Natural killer cell (primary cell): ENCODE measurements around the gene AP3B1. TPM values are rescaled to one million over a fixed set of nuclear protein-coding genes. Genes with fewer than 3 reads are reported as not detected.
A peak's percentile ranks its signal among the peaks of the same experiment; 100 is the strongest.

Experiments used
- ATAC-seq, 3 donors: fragments of 150-1000 bp in 2 of 3; fragments of 200-7000 bp in 1 of 3; cut with Tn5 transposase; 1 replicate in 1 of 3; 2 replicates in 2 of 3; pipeline ENCODE4 v1.10.0; 2021; ENCODE audit warnings: mild to moderate bottlenecking in 2 of 3, moderate library complexity in 2 of 3
- DNase-seq, 2 donors: peaks; one replicate each; pipeline versions ENCODE4 v3.0.0 to v3.0.0-alpha.2; 2013 to 2021; ENCODE audit warnings: mixed read lengths in 1 of 2
- H3K27ac ChIP-seq: one replicate; pipeline ENCODE4 v1.5.1; 2013; ENCODE audit warnings: mild to moderate bottlenecking, low read length
- H3K27me3 ChIP-seq: one replicate; pipeline ENCODE4 v1.6.1; 2013; ENCODE audit warnings: low read length; ENCODE audit not compliant: control insufficient read depth, insufficient read depth
- H3K36me3 ChIP-seq: one replicate; pipeline ENCODE4 v1.6.1; 2013; ENCODE audit warnings: low read length; ENCODE audit not compliant: control insufficient read depth, insufficient read depth
- H3K4me1 ChIP-seq: one replicate; pipeline ENCODE4 v1.6.1; 2013; ENCODE audit warnings: low read length; ENCODE audit not compliant: control insufficient read depth, insufficient read depth
- H3K4me3 ChIP-seq: one replicate; pipeline ENCODE4 v1.5.1; 2013; ENCODE audit warnings: low read length
- H3K9me3 ChIP-seq: one replicate; pipeline ENCODE4 v1.6.1; 2013; ENCODE audit warnings: low read length; ENCODE audit not compliant: control insufficient read depth, insufficient read depth
- H3K27ac Mint-ChIP-seq, 2 donors: one replicate each; pipeline ENCODE4 v1.8.0; 2022; ENCODE audit warnings: mild to moderate bottlenecking in 2 of 2, mixed read lengths in 2 of 2, moderate library complexity in 1 of 2
- H3K27me3 Mint-ChIP-seq, 2 donors: one replicate each; pipeline ENCODE4 v1.8.0; 2022; ENCODE audit warnings: low read depth in 2 of 2, mixed read lengths in 2 of 2
- H3K36me3 Mint-ChIP-seq: one replicate; pipeline ENCODE4 v1.8.0; 2022; ENCODE audit warnings: mixed read lengths
- H3K4me1 Mint-ChIP-seq, 2 donors: one replicate each; pipeline ENCODE4 v1.8.0; 2022; ENCODE audit warnings: mixed read lengths in 2 of 2
- H3K4me3 Mint-ChIP-seq: one replicate; pipeline ENCODE4 v1.8.0; 2022; ENCODE audit warnings: mild to moderate bottlenecking, moderate library complexity, mixed read lengths
- H3K9me3 Mint-ChIP-seq, 2 donors: one replicate each; pipeline ENCODE4 v1.8.0; 2022; ENCODE audit warnings: mixed read lengths in 2 of 2
- WGBS: methylation state at CpG from one replicate; pipeline ENCODE4 v1.1.7; 2013; ENCODE audit warnings: missing lambda C conversion rate; ENCODE audit not compliant: insufficient coverage; 5-methylcytosine and 5-hydroxymethylcytosine counted together
- intact Hi-C: fragments of 100-400 bp; cut with micrococcal nuclease; formaldehyde crosslinking; loops from one replicate; pipeline ENCODE4 v1.14.2; 2022
- total RNA-seq, 4 donors: library from RNA; stranded (reverse); fragments of 120-200 nt in 1 of 4; gene quantifications; one replicate each; pipeline versions ENCODE4 v1.2.3 to v1.2.4, GENCODE V29; 2013 to 2022
- TF ChIP-seq, protein P1 (sequence below): fragments of 200-600 bp; IDR thresholded peaks from one replicate; pipeline ENCODE4 v1.8.0; 2022; ENCODE audit warnings: antibody characterized with exemption

The AP3B1 gene
- total RNA-seq, 3 donors from 2014 or later (not counting 1 experiment from before 2014, with no cell fraction given) = 48.5 to 58.2 (median 56.2) TPM

DNA sequence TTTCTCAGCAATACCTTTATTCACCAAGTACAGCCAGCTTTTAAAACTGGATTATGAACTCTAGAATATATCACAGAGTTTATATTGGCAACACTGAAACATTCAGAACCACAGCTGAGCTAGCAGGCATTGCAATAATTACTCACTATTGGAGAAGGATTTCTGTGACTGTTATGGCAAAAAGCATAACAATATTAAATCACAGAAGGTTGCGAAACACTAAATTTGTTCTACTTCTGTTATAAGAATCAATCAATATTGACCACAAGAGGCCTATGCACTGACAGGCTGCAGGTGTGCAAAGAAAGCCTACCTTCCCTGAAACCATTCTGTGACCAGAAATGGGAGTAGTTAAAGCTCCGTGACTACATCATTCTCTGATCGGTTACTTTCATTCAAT lies 59.2 kb downstream of the AP3B1 start:
- ATAC-seq = no peak
- H3K4me3 ChIP-seq = no peak overlapping the region
- H3K27ac ChIP-seq = no peak overlapping the region
- Mint-ChIP-seq H3K4me3 (no peak overlapping the region), H3K27ac (peak overlapping the region; percentile 19 to 29), H3K9me3 (no peaks in the 10 kb centered on the region), H3K36me3 (peaks cover 7% of the 10 kb centered on the region), H3K4me1 (peaks cover 27 to 37% of the 10 kb centered on the region in 2 donors), H3K27me3 (no peaks in the 10 kb centered on the region)
- intact Hi-C loops = no loop called here
- H3K27me3 ChIP-seq = no peaks in the 10 kb centered on the region
- no peaks in the 10 kb centered on the region for H3K9me3 ChIP-seq
- WGBS = 92% methylated on average over 3 of the region's 3 CpGs
- H3K4me1 ChIP-seq = no peaks in the 10 kb centered on the region
- DNase-seq = no peak
- TF ChIP-seq, protein P1, sequence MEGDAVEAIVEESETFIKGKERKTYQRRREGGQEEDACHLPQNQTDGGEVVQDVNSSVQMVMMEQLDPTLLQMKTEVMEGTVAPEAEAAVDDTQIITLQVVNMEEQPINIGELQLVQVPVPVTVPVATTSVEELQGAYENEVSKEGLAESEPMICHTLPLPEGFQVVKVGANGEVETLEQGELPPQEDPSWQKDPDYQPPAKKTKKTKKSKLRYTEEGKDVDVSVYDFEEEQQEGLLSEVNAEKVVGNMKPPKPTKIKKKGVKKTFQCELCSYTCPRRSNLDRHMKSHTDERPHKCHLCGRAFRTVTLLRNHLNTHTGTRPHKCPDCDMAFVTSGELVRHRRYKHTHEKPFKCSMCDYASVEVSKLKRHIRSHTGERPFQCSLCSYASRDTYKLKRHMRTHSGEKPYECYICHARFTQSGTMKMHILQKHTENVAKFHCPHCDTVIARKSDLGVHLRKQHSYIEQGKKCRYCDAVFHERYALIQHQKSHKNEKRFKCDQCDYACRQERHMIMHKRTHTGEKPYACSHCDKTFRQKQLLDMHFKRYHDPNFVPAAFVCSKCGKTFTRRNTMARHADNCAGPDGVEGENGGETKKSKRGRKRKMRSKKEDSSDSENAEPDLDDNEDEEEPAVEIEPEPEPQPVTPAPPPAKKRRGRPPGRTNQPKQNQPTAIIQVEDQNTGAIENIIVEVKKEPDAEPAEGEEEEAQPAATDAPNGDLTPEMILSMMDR = no peak
- no peaks in the 10 kb centered on the region for H3K36me3 ChIP-seq

DNA sequence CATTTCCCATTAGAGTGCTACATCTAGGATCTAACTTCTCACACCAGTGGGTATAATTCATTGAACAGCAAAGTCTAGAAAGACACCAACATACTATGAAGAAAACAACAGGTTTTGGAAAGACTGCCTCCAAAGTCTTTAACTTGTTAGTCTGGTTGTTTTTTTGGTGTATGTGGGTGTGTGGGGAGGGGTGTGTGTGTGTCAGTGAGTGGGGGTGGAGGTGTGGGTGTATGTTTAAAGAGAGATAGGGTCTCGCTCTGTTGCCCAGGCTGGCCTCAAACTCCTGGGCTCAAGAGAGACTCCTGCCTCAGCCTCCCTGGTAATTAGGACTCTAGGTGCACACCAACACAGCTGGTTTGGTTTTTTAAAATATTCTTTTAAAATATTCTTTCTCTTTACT lies 59.7 kb downstream of the AP3B1 start:
- H3K36me3 ChIP-seq = no peaks in the 10 kb centered on the region
- WGBS = 100% methylated on average over 1 of the region's 1 CpG
- H3K4me3 Mint-ChIP-seq = no peak overlapping the region
- DNase-seq = no peak
- no peaks in the 10 kb centered on the region for H3K9me3 ChIP-seq
- peak overlapping the region in 1 of 2 donors; percentile 29 for H3K27ac Mint-ChIP-seq
- H3K4me1 Mint-ChIP-seq = peaks cover 31 to 34% of the 10 kb centered on the region in 2 donors
- no peak overlapping the region for H3K4me3 ChIP-seq
- TF ChIP-seq, protein P1 = no peak
- no peaks in the 10 kb centered on the region for H3K9me3 Mint-ChIP-seq
- no peaks in the 10 kb centered on the region for H3K27me3 ChIP-seq
- ATAC-seq = no peak
- no peaks in the 10 kb centered on the region for H3K27me3 Mint-ChIP-seq
- intact Hi-C loops = no loop called here
- H3K4me1 ChIP-seq = no peaks in the 10 kb centered on the region
- no peak overlapping the region for H3K27ac ChIP-seq
- peaks cover 7% of the 10 kb centered on the region for H3K36me3 Mint-ChIP-seq

DNA sequence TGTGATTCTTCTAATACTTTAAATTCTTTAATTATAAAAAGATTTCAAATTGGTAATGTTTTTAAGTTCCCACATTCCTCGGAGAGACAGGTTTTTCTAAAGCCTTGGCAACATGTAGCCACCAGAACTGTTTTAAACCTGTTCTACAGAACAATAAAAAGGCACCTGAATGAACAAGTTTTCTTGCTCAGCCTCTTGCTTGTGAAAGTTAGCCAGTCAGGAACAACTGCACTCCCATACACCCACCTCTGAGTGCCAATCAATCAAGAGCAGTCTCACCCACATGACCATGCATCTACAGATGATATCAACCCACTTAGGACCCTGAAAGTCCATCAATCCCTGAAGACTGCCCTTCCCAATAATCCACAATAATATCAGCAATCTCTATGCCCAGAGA lies 62.3 kb downstream of the AP3B1 start:
- intact Hi-C loops = no loop called here
- Mint-ChIP-seq H3K36me3 (no peaks in the 10 kb centered on the region), H3K27ac (peak overlapping the region in 1 of 2 donors; percentile 47), H3K4me1 (peaks cover 33% of the 10 kb centered on the region in 2 donors), H3K4me3 (no peak overlapping the region), H3K27me3 (no peaks in the 10 kb centered on the region), H3K9me3 (no peaks in the 10 kb centered on the region)
- Histone ChIP-seq H3K9me3 (no peaks in the 10 kb centered on the region), H3K27ac (no peak overlapping the region), H3K36me3 (peaks cover 2% of the 10 kb centered on the region), H3K4me1 (no peaks in the 10 kb centered on the region), H3K4me3 (no peak overlapping the region), H3K27me3 (no peaks in the 10 kb centered on the region)
- WGBS = 88% methylated on average over 1 of the region's 1 CpG
- TF ChIP-seq, protein P1 = no peak
- DNase-seq = no peak
- no peak for ATAC-seq

DNA sequence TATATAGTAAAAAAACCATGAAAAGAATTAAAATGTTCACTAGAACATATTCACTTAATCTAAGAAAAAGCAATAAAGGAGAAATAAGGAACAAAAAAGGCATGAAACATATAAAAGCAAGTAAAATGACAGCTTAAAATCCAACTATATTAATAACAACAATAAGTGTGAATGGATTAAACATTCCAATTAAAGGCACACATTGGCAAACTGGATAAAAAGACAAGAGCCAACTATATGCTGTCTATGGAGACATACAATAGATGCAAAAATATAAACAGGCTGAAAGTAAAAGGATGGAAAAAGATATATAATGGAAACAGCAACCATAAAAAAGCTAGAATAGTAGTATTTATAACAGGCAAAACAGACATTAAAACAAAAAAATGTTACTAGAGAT lies 70.1 kb downstream of the AP3B1 start:
- H3K27me3 Mint-ChIP-seq = no peaks in the 10 kb centered on the region
- no peak overlapping the region for H3K27ac Mint-ChIP-seq
- no peaks in the 10 kb centered on the region for H3K27me3 ChIP-seq
- DNase-seq (no peak), ATAC-seq (no peak)
- H3K4me3 ChIP-seq = no peak overlapping the region
- TF ChIP-seq, protein P1 = no peak
- peaks cover 16 to 23% of the 10 kb centered on the region in 2 donors for H3K4me1 Mint-ChIP-seq
- H3K9me3 ChIP-seq = no peaks in the 10 kb centered on the region
- H3K9me3 Mint-ChIP-seq = peaks cover 0 to 4% of the 10 kb centered on the region in 2 donors
- peaks cover 24% of the 10 kb centered on the region for H3K36me3 ChIP-seq
- intact Hi-C loops = no loop called here
- H3K4me3 Mint-ChIP-seq = no peak overlapping the region
- peaks cover 3% of the 10 kb centered on the region for H3K4me1 ChIP-seq
- no peak overlapping the region for H3K27ac ChIP-seq
- peaks cover 32% of the 10 kb centered on the region for H3K36me3 Mint-ChIP-seq
